Liver (tissue), 3 donors: ENCODE data around the gene UCKL1.

ENCODE experiments used
- SP1 ChIP-seq: IDR thresholded peaks from 2 replicates; pipeline ENCODE4 v1.6.1; 2018; ENCODE audit warnings: antibody characterized with exemption, mild to moderate bottlenecking
- YY1 ChIP-seq: IDR thresholded peaks from 2 replicates; pipeline ENCODE4 v1.6.1; 2016; ENCODE audit warnings: antibody characterized with exemption, mild to moderate bottlenecking
- TF ChIP-seq, protein P1 (sequence below): fragments of 150-350 bp; IDR thresholded peaks from 2 replicates; pipeline ENCODE4 v1.5.1; 2017; ENCODE audit warnings: improper control_type of control experiment, low read depth, low read length; ENCODE audit not compliant: missing input control
- TF ChIP-seq, protein P2 (sequence below): IDR thresholded peaks from 2 replicates; pipeline ENCODE4 v1.6.1; 2016; ENCODE audit warnings: antibody characterized with exemption, mild to moderate bottlenecking
- donor health status: healthy.
- donor health status: healthy.

DNA sequence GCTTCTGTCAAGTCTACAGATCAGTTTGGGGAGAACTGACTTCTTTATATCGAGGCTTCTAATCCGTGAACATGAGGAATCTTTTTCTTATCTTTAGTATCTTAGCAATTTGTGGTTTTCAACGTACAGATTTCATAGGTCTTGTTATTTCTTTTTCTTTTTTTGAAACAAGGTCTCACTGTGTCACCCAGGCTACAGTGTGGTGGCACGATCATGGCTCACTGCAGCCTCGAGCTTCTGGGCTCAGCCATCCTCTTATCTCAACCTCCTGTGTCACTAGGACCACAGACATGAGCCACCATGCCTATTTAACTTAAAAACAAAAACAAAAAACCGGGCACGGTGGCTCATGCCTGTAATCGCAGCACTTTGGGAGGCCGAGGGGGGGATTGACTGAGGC is 32.0 kb downstream of the UCKL1 start:
- TF ChIP-seq, protein P1, sequence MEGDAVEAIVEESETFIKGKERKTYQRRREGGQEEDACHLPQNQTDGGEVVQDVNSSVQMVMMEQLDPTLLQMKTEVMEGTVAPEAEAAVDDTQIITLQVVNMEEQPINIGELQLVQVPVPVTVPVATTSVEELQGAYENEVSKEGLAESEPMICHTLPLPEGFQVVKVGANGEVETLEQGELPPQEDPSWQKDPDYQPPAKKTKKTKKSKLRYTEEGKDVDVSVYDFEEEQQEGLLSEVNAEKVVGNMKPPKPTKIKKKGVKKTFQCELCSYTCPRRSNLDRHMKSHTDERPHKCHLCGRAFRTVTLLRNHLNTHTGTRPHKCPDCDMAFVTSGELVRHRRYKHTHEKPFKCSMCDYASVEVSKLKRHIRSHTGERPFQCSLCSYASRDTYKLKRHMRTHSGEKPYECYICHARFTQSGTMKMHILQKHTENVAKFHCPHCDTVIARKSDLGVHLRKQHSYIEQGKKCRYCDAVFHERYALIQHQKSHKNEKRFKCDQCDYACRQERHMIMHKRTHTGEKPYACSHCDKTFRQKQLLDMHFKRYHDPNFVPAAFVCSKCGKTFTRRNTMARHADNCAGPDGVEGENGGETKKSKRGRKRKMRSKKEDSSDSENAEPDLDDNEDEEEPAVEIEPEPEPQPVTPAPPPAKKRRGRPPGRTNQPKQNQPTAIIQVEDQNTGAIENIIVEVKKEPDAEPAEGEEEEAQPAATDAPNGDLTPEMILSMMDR = no peak
- TF ChIP-seq YY1 (no peak), SP1 (no peak)
- TF ChIP-seq, protein P2, sequence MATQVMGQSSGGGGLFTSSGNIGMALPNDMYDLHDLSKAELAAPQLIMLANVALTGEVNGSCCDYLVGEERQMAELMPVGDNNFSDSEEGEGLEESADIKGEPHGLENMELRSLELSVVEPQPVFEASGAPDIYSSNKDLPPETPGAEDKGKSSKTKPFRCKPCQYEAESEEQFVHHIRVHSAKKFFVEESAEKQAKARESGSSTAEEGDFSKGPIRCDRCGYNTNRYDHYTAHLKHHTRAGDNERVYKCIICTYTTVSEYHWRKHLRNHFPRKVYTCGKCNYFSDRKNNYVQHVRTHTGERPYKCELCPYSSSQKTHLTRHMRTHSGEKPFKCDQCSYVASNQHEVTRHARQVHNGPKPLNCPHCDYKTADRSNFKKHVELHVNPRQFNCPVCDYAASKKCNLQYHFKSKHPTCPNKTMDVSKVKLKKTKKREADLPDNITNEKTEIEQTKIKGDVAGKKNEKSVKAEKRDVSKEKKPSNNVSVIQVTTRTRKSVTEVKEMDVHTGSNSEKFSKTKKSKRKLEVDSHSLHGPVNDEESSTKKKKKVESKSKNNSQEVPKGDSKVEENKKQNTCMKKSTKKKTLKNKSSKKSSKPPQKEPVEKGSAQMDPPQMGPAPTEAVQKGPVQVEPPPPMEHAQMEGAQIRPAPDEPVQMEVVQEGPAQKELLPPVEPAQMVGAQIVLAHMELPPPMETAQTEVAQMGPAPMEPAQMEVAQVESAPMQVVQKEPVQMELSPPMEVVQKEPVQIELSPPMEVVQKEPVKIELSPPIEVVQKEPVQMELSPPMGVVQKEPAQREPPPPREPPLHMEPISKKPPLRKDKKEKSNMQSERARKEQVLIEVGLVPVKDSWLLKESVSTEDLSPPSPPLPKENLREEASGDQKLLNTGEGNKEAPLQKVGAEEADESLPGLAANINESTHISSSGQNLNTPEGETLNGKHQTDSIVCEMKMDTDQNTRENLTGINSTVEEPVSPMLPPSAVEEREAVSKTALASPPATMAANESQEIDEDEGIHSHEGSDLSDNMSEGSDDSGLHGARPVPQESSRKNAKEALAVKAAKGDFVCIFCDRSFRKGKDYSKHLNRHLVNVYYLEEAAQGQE = no peak
